Large intestine (tissue), 3 donors: ENCODE data around the gene C1orf35. TPM values are rescaled to one million over a fixed set of nuclear protein-coding genes. Genes with fewer than 3 reads are reported as not detected.

Source experiments
- DNase-seq, 2 donors: peaks; one replicate each; pipeline versions ENCODE4 v3.0.0 to v3.0.0-alpha.2; 2013
- H3K27ac ChIP-seq: one replicate; pipeline ENCODE4 v1.5.1; 2013; ENCODE audit warnings: low read length
- H3K27me3 ChIP-seq: 2 replicates; pipeline ENCODE4 v1.6.1; 2013; ENCODE audit warnings: low read length; ENCODE audit not compliant: control insufficient read depth, insufficient read depth
- H3K36me3 ChIP-seq: 2 replicates; pipeline ENCODE4 v1.6.1; 2013; ENCODE audit warnings: low read length; ENCODE audit not compliant: control insufficient read depth, insufficient read depth
- H3K4me1 ChIP-seq: one replicate; pipeline ENCODE4 v1.6.1; 2013; ENCODE audit warnings: low read length; ENCODE audit not compliant: control insufficient read depth, insufficient read depth
- H3K4me3 ChIP-seq: one replicate; pipeline ENCODE4 v1.5.1; 2013; ENCODE audit warnings: low read length
- H3K9me3 ChIP-seq: one replicate; pipeline ENCODE4 v1.6.1; 2013; ENCODE audit warnings: mild to moderate bottlenecking, low read depth, low read length, moderate library complexity; ENCODE audit not compliant: control insufficient read depth
- WGBS: methylation state at CpG from one replicate; pipeline ENCODE4 v1.1.5; 2013; ENCODE audit warnings: low lambda C conversion rate; ENCODE audit not compliant: insufficient coverage; 5-methylcytosine and 5-hydroxymethylcytosine counted together
- polyA plus RNA-seq: library from polyadenylated mRNA; unstranded; fragments of 120-200 nt; gene quantifications from one replicate; pipeline ENCODE4 v1.2.1, GENCODE V29; 2013

Gene C1orf35
- polyA plus RNA-seq, 1 donor: 17.3 TPM

GRCh38 chr1:228148196-228148861, 45.2 kb upstream of the C1orf35 start:
- H3K9me3 ChIP-seq: no peaks in the 10 kb centered on the region
- H3K27ac ChIP-seq: no peak overlapping the region
- H3K4me1 ChIP-seq: peaks cover 62% of the 10 kb centered on the region
- no CpG with 5 or more reads among the region's 18 CpGs for WGBS
- H3K4me3 ChIP-seq: no peak overlapping the region
- H3K27me3 ChIP-seq: no peaks in the 10 kb centered on the region
- H3K36me3 ChIP-seq: peaks cover 33% of the 10 kb centered on the region
- no peak for DNase-seq

- no peaks in the 10 kb centered on the region for H3K9me3 ChIP-seq
- no CpG with 5 or more reads among the region's 4 CpGs for WGBS
- peaks cover 66% of the 10 kb centered on the region for H3K4me1 ChIP-seq
- no peak overlapping the region for H3K27ac ChIP-seq
- no peaks in the 10 kb centered on the region for H3K27me3 ChIP-seq
- no peak overlapping the region for H3K4me3 ChIP-seq
- DNase-seq: no peak
- peaks cover 34% of the 10 kb centered on the region for H3K36me3 ChIP-seq
Measured at GRCh38 chr1:228147768-228148167, 44.6 kb upstream of the C1orf35 start.

- Histone ChIP-seq H3K27ac (no peak overlapping the region), H3K4me3 (no peak overlapping the region), H3K36me3 (peaks cover 38% of the 10 kb centered on the region), H3K9me3 (no peaks in the 10 kb centered on the region), H3K4me1 (peaks cover 71% of the 10 kb centered on the region), H3K27me3 (no peaks in the 10 kb centered on the region)
- WGBS: no CpG with 5 or more reads among the region's 20 CpGs
- DNase-seq: no peak
Measured at GRCh38 chr1:228147151-228147693, 44.1 kb upstream of the C1orf35 start.

- DNase-seq: no peak
- no peaks in the 10 kb centered on the region for H3K9me3 ChIP-seq
- peaks cover 44% of the 10 kb centered on the region for H3K36me3 ChIP-seq
- H3K4me1 ChIP-seq: peaks cover 71% of the 10 kb centered on the region
- no peak overlapping the region for H3K27ac ChIP-seq
- 100% methylated on average over 1 of the region's 18 CpGs for WGBS
- no peaks in the 10 kb centered on the region for H3K27me3 ChIP-seq
- no peak overlapping the region for H3K4me3 ChIP-seq
Measured at GRCh38 chr1:228146417-228147150, 43.5 kb upstream of the C1orf35 start.

GRCh38 chr1:228145463-228146416, 42.6 kb upstream of the C1orf35 start:
- no CpG with 5 or more reads among the region's 31 CpGs for whole genome bisulfite sequencing
- Histone ChIP-seq H3K27ac (peak overlapping the region; percentile 84), H3K9me3 (no peaks in the 10 kb centered on the region), H3K27me3 (no peaks in the 10 kb centered on the region), H3K36me3 (peaks cover 47% of the 10 kb centered on the region), H3K4me1 (peaks cover 68% of the 10 kb centered on the region), H3K4me3 (no peak overlapping the region)
- no peak for DNase-seq

- no peaks in the 10 kb centered on the region for H3K27me3 ChIP-seq
- H3K4me3 ChIP-seq: no peak overlapping the region
- H3K36me3 ChIP-seq: peaks cover 47% of the 10 kb centered on the region
- peaks cover 61% of the 10 kb centered on the region for H3K4me1 ChIP-seq
- no CpG with 5 or more reads among the region's 8 CpGs for WGBS
- DNase-seq: no peak
- no peaks in the 10 kb centered on the region for H3K9me3 ChIP-seq
- peak overlapping the region; percentile 84 for H3K27ac ChIP-seq
Measured at GRCh38 chr1:228144993-228145343, 41.8 kb upstream of the C1orf35 start.

GRCh38 chr1:228144193-228144992, 41.3 kb upstream of the C1orf35 start:
- no peaks in the 10 kb centered on the region for H3K27me3 ChIP-seq
- peaks cover 55% of the 10 kb centered on the region for H3K4me1 ChIP-seq
- no CpG with 5 or more reads among the region's 16 CpGs for WGBS
- H3K9me3 ChIP-seq: no peaks in the 10 kb centered on the region
- H3K36me3 ChIP-seq: peaks cover 47% of the 10 kb centered on the region
- H3K27ac ChIP-seq: peak overlapping the region; percentile 84
- H3K4me3 ChIP-seq: no peak overlapping the region
- peak; percentile 85 to 95 for DNase-seq

GRCh38 chr1:228143480-228144192, 40.5 kb upstream of the C1orf35 start:
- peaks cover 48% of the 10 kb centered on the region for H3K4me1 ChIP-seq
- DNase-seq: no peak
- no CpG with 5 or more reads among the region's 12 CpGs for WGBS

GRCh38 chr1:228142701-228143136, 39.6 kb upstream of the C1orf35 start:
- Histone ChIP-seq H3K4me3 (no peak overlapping the region), H3K27me3 (peaks cover 2% of the 10 kb centered on the region), H3K36me3 (peaks cover 32% of the 10 kb centered on the region), H3K27ac (no peak overlapping the region), H3K9me3 (no peaks in the 10 kb centered on the region), H3K4me1 (peaks cover 46% of the 10 kb centered on the region)
- 100% methylated on average over 2 of the region's 11 CpGs for WGBS
- DNase-seq: no peak

More at GRCh38 chr1:228143480-228144192, 40.5 kb upstream of the C1orf35 start:
- Histone ChIP-seq H3K36me3 (peaks cover 41% of the 10 kb centered on the region), H3K4me3 (no peak overlapping the region), H3K27me3 (no peaks in the 10 kb centered on the region), H3K9me3 (no peaks in the 10 kb centered on the region), H3K27ac (peak overlapping the region; percentile 84)
